OCI-LY7 (cell line): ENCODE data around the gene RNF19B.

Experiments used
- EZH2phosphoT487 ChIP-seq: fragments of 200-600 bp; sonication (generic); IDR thresholded peaks from 2 replicates; pipeline ENCODE4 v1.6.1; 2018; ENCODE audit warnings: low read depth, borderline replicate concordance, mild to moderate bottlenecking, mixed run types, antibody characterized with exemption, low read length, moderate library complexity, mixed read lengths
- TF ChIP-seq, protein P1 (sequence below): fragments of 200-600 bp; sonication (generic); conservative IDR thresholded peaks from 2 replicates; pipeline ENCODE4 v1.5.1; 2014; ENCODE audit warnings: mild to moderate bottlenecking, antibody characterized with exemption, low read length, moderate library complexity, mixed read lengths

DNA sequence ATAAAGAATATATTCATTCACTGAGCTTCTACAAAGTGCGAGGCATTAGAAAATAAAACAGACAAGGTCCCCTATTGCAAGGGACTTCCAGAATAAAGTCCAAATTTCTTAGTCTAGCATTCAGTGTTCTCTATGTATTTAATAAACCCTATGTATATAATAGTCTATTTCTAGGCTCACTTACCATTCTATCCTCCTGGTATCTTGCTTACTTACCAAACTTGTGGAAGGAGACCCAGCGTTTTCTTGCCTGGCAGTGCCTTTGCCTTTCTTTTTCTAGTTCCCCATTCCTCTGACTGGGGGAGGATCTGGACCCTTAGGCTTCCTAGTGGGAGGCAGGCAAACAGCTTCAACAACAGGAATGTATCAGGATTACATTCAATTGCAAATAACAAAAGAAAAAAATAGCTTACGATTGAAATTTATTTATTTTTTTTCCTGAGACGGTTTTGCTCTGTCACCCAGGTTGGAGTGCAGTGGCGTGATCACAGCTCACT, 690 bp upstream of the RNF19B start:
- TF ChIP-seq, protein P1, sequence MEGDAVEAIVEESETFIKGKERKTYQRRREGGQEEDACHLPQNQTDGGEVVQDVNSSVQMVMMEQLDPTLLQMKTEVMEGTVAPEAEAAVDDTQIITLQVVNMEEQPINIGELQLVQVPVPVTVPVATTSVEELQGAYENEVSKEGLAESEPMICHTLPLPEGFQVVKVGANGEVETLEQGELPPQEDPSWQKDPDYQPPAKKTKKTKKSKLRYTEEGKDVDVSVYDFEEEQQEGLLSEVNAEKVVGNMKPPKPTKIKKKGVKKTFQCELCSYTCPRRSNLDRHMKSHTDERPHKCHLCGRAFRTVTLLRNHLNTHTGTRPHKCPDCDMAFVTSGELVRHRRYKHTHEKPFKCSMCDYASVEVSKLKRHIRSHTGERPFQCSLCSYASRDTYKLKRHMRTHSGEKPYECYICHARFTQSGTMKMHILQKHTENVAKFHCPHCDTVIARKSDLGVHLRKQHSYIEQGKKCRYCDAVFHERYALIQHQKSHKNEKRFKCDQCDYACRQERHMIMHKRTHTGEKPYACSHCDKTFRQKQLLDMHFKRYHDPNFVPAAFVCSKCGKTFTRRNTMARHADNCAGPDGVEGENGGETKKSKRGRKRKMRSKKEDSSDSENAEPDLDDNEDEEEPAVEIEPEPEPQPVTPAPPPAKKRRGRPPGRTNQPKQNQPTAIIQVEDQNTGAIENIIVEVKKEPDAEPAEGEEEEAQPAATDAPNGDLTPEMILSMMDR: no peak
- no peak for TF ChIP-seq EZH2phosphoT487
